Astrocyte (in vitro differentiated cells and primary cell): ENCODE results near the gene CNP. TPM values are rescaled to one million over a fixed set of nuclear protein-coding genes. Genes with fewer than 3 reads are reported as not detected.
A peak's percentile ranks its signal among the peaks of the same experiment; 100 is the strongest.

Experiments used
- DNase-seq: peaks from one replicate; pipeline ENCODE4 v3.0.0-alpha.2; 2010; ENCODE audit warnings: low read depth
- FAIRE-seq: peaks from 2 replicates; lab custom pipeline; 2011; peaks lifted over from hg19 to GRCh38; lab: Jason Lieb, UNC
- H2AFZ ChIP-seq: 2 replicates; pipeline ENCODE4 v1.6.0; 2012; ENCODE audit warnings: low read depth, low read length, inconsistent platforms
- H3K27ac ChIP-seq: 2 replicates; pipeline ENCODE4 v1.5.1; 2011; ENCODE audit warnings: low read depth, low read length, inconsistent platforms
- H3K27me3 ChIP-seq: 2 replicates; pipeline ENCODE4 v1.6.0; 2011; ENCODE audit warnings: low read length, inconsistent platforms; ENCODE audit not compliant: insufficient read depth
- H3K36me3 ChIP-seq: 2 replicates; pipeline ENCODE4 v1.5.1; 2011; ENCODE audit warnings: low read length, inconsistent platforms; ENCODE audit not compliant: insufficient read depth
- H3K4me1 ChIP-seq: 2 replicates; pipeline ENCODE4 v1.5.1; 2011; ENCODE audit warnings: low read length, inconsistent platforms; ENCODE audit not compliant: insufficient read depth
- H3K4me2 ChIP-seq: 2 replicates; pipeline ENCODE4 v1.6.0; 2012; ENCODE audit warnings: low read length, inconsistent platforms
- H3K4me3 ChIP-seq: 2 replicates; pipeline ENCODE4 v1.5.1; 2011; ENCODE audit warnings: low read depth, mild to moderate bottlenecking, low read length, inconsistent platforms; ENCODE audit not compliant: insufficient read depth
- H3K79me2 ChIP-seq: 2 replicates; pipeline ENCODE4 v1.6.0; 2012; ENCODE audit warnings: mild to moderate bottlenecking, low read length, inconsistent platforms; ENCODE audit not compliant: insufficient read depth
- H3K9ac ChIP-seq: 2 replicates; pipeline ENCODE4 v1.6.0; 2012; ENCODE audit warnings: mild to moderate bottlenecking, low read length, inconsistent platforms
- H3K9me3 ChIP-seq: 2 replicates; pipeline ENCODE4 v1.5.1; 2012; ENCODE audit warnings: low read depth, mild to moderate bottlenecking, low read length, inconsistent platforms; ENCODE audit not compliant: insufficient read depth
- H4K20me1 ChIP-seq: 2 replicates; pipeline ENCODE4 v1.6.0; 2012; ENCODE audit warnings: low read length, inconsistent platforms; ENCODE audit not compliant: insufficient read depth
- H3K27ac Mint-ChIP-seq: one replicate; pipeline ENCODE4 v1.8.0; 2021; ENCODE audit warnings: mild to moderate bottlenecking, mixed read lengths; ENCODE audit not compliant: unreplicated experiment
- H3K27me3 Mint-ChIP-seq: one replicate; pipeline ENCODE4 v1.8.0; 2021; ENCODE audit warnings: low read depth, mixed read lengths; ENCODE audit not compliant: unreplicated experiment
- H3K36me3 Mint-ChIP-seq: one replicate; pipeline ENCODE4 v1.8.0; 2021; ENCODE audit warnings: low read depth, mixed read lengths; ENCODE audit not compliant: unreplicated experiment
- H3K4me1 Mint-ChIP-seq: one replicate; pipeline ENCODE4 v1.8.0; 2021; ENCODE audit warnings: low read depth, mixed read lengths; ENCODE audit not compliant: unreplicated experiment
- H3K4me3 Mint-ChIP-seq: one replicate; pipeline ENCODE4 v1.8.0; 2021; ENCODE audit warnings: mild to moderate bottlenecking, moderate library complexity, mixed read lengths; ENCODE audit not compliant: unreplicated experiment
- H3K9me3 Mint-ChIP-seq: one replicate; pipeline ENCODE4 v1.8.0; 2021; ENCODE audit warnings: mild to moderate bottlenecking, mixed read lengths; ENCODE audit not compliant: unreplicated experiment
- CTCF ChIP-seq: IDR thresholded peaks from 2 replicates; pipeline ENCODE4 v1.5.1; 2011; ENCODE audit warnings: low read depth, mild to moderate bottlenecking, inconsistent platforms, low read length, moderate library complexity; ENCODE audit not compliant: insufficient read depth
- EZH2 ChIP-seq: IDR thresholded peaks from 2 replicates; pipeline ENCODE4 v1.6.1; 2012; ENCODE audit warnings: mild to moderate bottlenecking, low read length, inconsistent platforms; ENCODE audit not compliant: insufficient read depth
- total RNA-seq: library from RNA; stranded (reverse); gene quantifications from 2 replicates; pipeline ENCODE4 v1.2.1, GENCODE V29; 2021

CNP gene
- total RNA-seq, 1 donor from 2014 or later = 169 TPM

GRCh38 chr17:41967141-41967920, 736 bp downstream of the CNP start:
- Histone ChIP-seq H3K4me2 (peak overlapping the region; percentile 86), H3K4me1 (peaks cover 23% of the 10 kb centered on the region), H3K4me3 (peak overlapping the region; percentile 84), H3K79me2 (peaks cover 54% of the 10 kb centered on the region), H4K20me1 (peaks cover 40% of the 10 kb centered on the region), H3K27me3 (no peaks in the 10 kb centered on the region), H3K27ac (peak overlapping the region; percentile 72), H3K9ac (peak overlapping the region; percentile 96), H3K9me3 (no peaks in the 10 kb centered on the region), H3K36me3 (peaks cover 11% of the 10 kb centered on the region), H2AFZ (peak overlapping the region; percentile 15)
- TF ChIP-seq CTCF (no peak), EZH2 (no peak)
- peaks cover 1% of the 10 kb centered on the region for H3K27me3 Mint-ChIP-seq
- H3K36me3 Mint-ChIP-seq = peaks cover 20% of the 10 kb centered on the region
- FAIRE-seq = no peak
- H3K4me1 Mint-ChIP-seq = peaks cover 14% of the 10 kb centered on the region
- H3K9me3 Mint-ChIP-seq = no peaks in the 10 kb centered on the region
- no peak for DNase-seq
- H3K27ac Mint-ChIP-seq = peak overlapping the region; percentile 45
- H3K4me3 Mint-ChIP-seq = peak overlapping the region; percentile 89

GRCh38 chr17:41967921-41968578, 1.5 kb downstream of the CNP start:
- Mint-ChIP-seq H3K36me3 (peaks cover 24% of the 10 kb centered on the region), H3K27me3 (no peaks in the 10 kb centered on the region), H3K9me3 (no peaks in the 10 kb centered on the region), H3K27ac (peak overlapping the region; percentile 45), H3K4me1 (peaks cover 17% of the 10 kb centered on the region), H3K4me3 (peak overlapping the region; percentile 89)
- no peak overlapping the region for H3K27ac ChIP-seq
- H3K36me3 ChIP-seq = peaks cover 11% of the 10 kb centered on the region
- peak overlapping the region; percentile 84 for H3K4me3 ChIP-seq
- H3K79me2 ChIP-seq = peaks cover 55% of the 10 kb centered on the region
- TF ChIP-seq CTCF (no peak), EZH2 (no peak)
- FAIRE-seq = no peak
- H2AFZ ChIP-seq = no peak overlapping the region
- peak overlapping the region; percentile 86 for H3K4me2 ChIP-seq
- H3K9ac ChIP-seq = peak overlapping the region; percentile 96
- no peaks in the 10 kb centered on the region for H3K9me3 ChIP-seq
- no peak for DNase-seq
- no peaks in the 10 kb centered on the region for H3K27me3 ChIP-seq
- peaks cover 47% of the 10 kb centered on the region for H4K20me1 ChIP-seq
- peaks cover 23% of the 10 kb centered on the region for H3K4me1 ChIP-seq
